Myometrial cell (primary cell): ENCODE data around the gene SGK2. TPM values are rescaled to one million over a fixed set of nuclear protein-coding genes. Genes with fewer than 3 reads are reported as not detected.

Experiments used
- total RNA-seq: library from RNA; depleted of rRNA; stranded (reverse); fragments of >200 nt; gene quantifications from 2 replicates; pipeline ENCODE4 v1.2.3, GENCODE V29; 2015

SGK2 gene
- 0.18 TPM in 1 of 2 replicates, not detected in the other for total RNA-seq

GRCh38 chr20:43558412-43559146 lies at the start of gene SGK2:
Gene SGK2 (plus strand): TSS chr20:43559027. CDS start chr20:43566496, 7,469 bp downstream.

GRCh38 chr20:43590392-43591303 lies 31.8 kb downstream of the SGK2 start, which contains the start of gene IFT52:
Gene IFT52 (plus strand): TSS chr20:43590937. CDS start chr20:43594699, 3,762 bp downstream.

Other genes with a start within 250 kb of the SGK2 start
- 36.6 and 40.9 TPM in 2 replicates for gene SRSF6, start 101.1 kb upstream of the SGK2 start, total RNA-seq
- 2.9 and 6.6 TPM in 2 replicates for gene L3MBTL1, start 51.3 kb upstream of the SGK2 start, total RNA-seq
- gene IFT52, start 31.9 kb downstream of the SGK2 start, total RNA-seq, result 31.0 and 31.7 TPM in 2 replicates
- gene MYBL2, start 108.1 kb downstream of the SGK2 start, total RNA-seq, result 36.9 and 38.9 TPM in 2 replicates
- gene GTSF1L, start 168.0 kb downstream of the SGK2 start, total RNA-seq, result not detected in 2 replicates